ENCODE results near the gene TTF1.

The TTF1 gene

DNA sequence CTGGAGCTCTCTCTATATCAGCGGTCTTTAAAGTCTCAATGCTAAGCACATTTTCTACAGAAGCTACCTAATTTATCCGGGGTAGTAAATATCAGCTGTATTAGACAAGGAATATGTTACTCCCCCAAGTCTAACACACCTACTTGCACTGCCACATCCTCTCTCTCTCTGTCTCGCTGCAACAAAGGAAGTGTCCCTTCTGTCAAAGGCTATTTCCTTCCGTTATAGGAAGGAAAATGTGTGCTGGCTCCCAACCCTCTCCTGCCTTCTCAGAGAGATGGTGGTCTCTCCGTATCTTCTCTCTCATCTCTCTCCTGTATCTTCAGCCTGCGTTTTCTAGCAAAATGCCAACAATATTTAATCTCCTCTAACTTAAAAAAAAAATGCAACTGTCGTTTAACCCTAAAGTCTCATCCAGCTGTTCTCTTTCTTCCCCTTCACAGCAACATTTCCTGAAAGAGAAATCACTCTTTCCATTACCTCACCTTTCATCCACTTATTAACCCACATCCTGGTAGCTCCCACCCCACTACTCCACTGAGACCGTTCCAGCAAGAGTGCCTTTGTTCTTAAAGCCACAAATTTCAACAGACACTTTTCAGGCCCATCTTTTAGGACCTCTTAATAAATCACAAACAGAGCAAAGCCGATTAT lies 2.3 kb downstream of the TTF1 start:
- no peak overlapping the region for H3K4me3 ChIP-seq (ENCODE audit: low read depth, low read length)

DNA sequence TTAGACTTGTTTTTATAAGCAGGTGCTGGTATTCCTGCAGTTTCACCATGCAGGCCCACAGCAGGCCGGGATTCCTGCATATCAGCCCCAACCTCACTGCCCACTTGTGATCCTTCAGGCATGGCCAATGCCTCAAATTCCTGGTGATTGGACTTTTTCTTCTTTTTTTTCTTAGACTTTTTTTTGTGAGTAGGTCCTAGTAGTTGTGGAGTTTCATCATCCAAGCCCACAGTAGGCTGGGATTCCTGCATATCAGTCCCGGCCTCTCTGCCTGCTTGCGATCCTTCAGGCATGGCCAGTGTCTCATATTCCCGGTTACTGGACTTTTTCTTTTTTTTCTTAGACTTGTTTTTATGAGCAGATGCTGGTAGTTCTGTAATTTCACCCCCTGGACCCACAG lies 4.8 kb downstream of the TTF1 start:
- TF ChIP-seq, protein P1, sequence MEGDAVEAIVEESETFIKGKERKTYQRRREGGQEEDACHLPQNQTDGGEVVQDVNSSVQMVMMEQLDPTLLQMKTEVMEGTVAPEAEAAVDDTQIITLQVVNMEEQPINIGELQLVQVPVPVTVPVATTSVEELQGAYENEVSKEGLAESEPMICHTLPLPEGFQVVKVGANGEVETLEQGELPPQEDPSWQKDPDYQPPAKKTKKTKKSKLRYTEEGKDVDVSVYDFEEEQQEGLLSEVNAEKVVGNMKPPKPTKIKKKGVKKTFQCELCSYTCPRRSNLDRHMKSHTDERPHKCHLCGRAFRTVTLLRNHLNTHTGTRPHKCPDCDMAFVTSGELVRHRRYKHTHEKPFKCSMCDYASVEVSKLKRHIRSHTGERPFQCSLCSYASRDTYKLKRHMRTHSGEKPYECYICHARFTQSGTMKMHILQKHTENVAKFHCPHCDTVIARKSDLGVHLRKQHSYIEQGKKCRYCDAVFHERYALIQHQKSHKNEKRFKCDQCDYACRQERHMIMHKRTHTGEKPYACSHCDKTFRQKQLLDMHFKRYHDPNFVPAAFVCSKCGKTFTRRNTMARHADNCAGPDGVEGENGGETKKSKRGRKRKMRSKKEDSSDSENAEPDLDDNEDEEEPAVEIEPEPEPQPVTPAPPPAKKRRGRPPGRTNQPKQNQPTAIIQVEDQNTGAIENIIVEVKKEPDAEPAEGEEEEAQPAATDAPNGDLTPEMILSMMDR (IDR thresholded peaks at IDR 0.05; ENCODE audit: borderline replicate concordance, insufficient read depth, low read depth, low read length), result no peak
- no peak overlapping the region for H3K4me3 ChIP-seq (ENCODE audit: low read depth, low read length)

More for the DNA sequence above, 2.3 kb downstream of the TTF1 start:
- TF ChIP-seq, protein P1 (IDR thresholded peaks at IDR 0.05; ENCODE audit: borderline replicate concordance, insufficient read depth, low read depth, low read length), result no peak

- no peak overlapping the region for H3K4me3 ChIP-seq (ENCODE audit: low read depth, low read length)
- TF ChIP-seq, protein P1 (IDR thresholded peaks at IDR 0.05; ENCODE audit: borderline replicate concordance, insufficient read depth, low read depth, low read length), result no peak
Observed at GRCh38 chr9:132395560-132395959, 11.1 kb downstream of the TTF1 start.

DNA sequence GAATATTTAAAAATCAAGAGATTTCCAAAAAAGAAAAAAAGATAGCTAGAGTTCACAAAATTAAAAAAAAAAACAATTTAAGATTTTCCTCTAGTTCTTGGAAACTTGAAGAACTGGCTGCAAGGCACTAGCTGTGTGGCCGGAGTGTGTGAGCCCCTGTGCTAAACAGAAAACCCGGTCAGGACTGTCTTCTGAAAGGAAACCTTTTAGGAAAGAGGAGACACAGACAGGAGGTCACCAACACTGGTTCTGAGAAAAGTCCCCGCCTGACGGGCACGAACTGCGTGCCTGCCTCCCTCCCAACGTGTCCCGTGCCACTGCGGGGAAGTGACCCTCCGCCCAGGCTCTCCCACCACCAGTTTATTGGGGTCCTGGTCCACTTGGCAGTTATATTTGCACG lies 15.2 kb downstream of the TTF1 start:
- H3K4me3 ChIP-seq (ENCODE audit: low read depth, low read length), result no peak overlapping the region
- TF ChIP-seq, protein P1 (IDR thresholded peaks at IDR 0.05; ENCODE audit: borderline replicate concordance, insufficient read depth, low read depth, low read length), result no peak

DNA sequence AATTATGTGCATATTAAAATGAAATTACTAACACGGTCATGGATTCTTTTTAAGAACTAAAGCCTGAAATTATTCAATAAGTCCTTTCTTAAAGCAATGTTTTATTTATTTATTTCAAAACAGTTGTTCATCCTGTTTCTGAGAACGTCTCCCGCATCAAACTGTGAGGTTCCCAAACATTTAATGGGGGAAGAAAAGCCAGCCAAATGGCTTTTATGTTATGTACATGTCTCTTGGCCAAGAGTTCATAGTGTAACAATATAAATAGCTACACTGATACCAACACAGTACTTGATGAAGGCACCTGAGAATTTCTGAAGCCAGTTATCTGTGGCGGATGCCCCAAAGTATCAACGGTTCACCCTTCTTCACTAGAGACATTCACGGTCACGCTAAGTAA lies 15.7 kb downstream of the TTF1 start:
- H3K4me3 ChIP-seq (ENCODE audit: low read depth, low read length), result no peak overlapping the region
- TF ChIP-seq, protein P1 (IDR thresholded peaks at IDR 0.05; ENCODE audit: borderline replicate concordance, insufficient read depth, low read depth, low read length), result no peak

- no peak overlapping the region for H3K4me3 ChIP-seq (ENCODE audit: low read depth, low read length)
- TF ChIP-seq, protein P1 (IDR thresholded peaks at IDR 0.05; ENCODE audit: borderline replicate concordance, insufficient read depth, low read depth, low read length), result no peak
Observed at GRCh38 chr9:132387133-132387532, 19.5 kb downstream of the TTF1 start.

- TF ChIP-seq, protein P1 (IDR thresholded peaks at IDR 0.05; ENCODE audit: borderline replicate concordance, insufficient read depth, low read depth, low read length), result no peak
- H3K4me3 ChIP-seq (ENCODE audit: low read depth, low read length), result no peak overlapping the region
Observed at GRCh38 chr9:132384376-132384775, 22.3 kb downstream of the TTF1 start.
